C1 segment of cervical spinal cord (tissue), 14 donors: ENCODE results near the gene PSMD9.
A peak's percentile ranks its signal among the peaks of the same experiment; 100 is the strongest.
"Not testable (repeated sequence)": the region's sequence is repeated elsewhere in the genome, so short reads cannot be mapped to it uniquely, and the experiment has no call there.

Experiments
- DNase-seq, 14 donors: peaks; one replicate each; lab custom pipeline; 2025; lab: John Stamatoyannopoulos, UW

PSMD9 gene

DNA sequence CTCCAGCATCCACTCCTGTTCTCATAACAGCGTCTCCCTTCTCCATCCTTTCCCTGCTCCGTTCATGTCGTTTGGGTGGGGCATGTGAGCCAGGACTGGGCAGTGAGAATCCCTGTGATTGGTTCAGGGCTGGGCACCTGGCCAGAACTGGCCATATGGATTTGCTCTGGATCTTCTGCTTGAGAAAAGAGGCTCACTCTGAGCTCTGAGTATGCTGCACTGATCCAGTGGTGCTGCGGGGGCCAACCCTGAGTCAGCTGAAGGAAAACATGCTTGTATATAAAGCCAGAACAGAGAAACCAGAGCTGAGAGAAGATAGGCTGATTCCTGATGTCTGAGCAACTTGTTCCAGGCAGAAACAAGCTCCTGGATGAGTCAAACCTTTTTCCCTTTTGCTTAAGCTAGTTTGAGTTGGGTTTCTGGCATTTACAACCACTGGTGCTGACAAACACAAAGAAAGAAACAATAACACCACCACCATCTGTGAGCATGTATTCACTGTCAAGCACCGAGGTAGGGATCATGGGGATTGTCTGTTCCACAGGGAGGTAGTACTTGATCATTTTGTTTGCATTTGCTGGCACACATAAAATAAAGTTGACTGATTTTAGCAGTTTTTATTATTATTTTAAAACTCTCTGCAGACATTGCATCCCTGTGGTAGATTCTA, 15.9 kb upstream of the PSMD9 start:
- peak in 4 of 14 donors; percentile 10 to 84 (median 34) for DNase-seq

DNA sequence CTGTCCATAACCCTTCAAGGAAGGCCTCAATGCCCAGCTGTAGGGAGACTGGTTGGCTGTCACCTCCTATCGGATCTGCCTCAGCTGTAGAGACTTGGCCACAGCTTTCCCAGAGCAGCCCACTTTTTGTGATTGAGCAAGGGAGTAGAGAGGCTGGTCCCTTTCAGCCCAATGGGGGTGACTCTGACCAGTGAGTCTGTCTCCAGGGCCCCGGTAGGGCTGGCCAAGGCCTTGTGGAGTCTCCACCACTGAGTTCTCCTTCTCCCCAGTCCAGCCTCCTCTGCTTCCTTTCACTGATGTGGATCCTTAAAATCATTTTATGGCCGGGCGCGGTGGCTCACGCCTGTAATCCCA, 15.4 kb upstream of the PSMD9 start:
- DNase-seq, result no peak

DNA sequence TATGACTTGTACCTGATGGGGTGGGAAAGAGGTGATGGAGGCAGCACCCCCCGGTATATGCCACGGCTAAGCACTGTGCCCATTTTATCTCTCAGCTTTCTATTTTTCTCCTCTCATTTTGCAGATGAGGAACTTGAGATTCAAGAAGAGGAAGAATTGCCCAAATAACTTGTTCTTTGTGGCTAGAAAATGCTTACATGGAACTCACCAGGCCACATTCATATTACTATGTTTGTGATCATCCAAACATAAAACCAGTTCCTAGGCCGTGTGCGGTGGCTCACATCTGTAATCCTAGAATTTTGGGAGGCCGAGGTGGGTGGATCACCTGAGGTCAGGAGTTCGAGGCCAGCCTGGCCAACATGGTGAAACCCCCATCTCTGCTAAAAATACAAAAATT, 14.5 kb upstream of the PSMD9 start:
- no peak for DNase-seq

DNA sequence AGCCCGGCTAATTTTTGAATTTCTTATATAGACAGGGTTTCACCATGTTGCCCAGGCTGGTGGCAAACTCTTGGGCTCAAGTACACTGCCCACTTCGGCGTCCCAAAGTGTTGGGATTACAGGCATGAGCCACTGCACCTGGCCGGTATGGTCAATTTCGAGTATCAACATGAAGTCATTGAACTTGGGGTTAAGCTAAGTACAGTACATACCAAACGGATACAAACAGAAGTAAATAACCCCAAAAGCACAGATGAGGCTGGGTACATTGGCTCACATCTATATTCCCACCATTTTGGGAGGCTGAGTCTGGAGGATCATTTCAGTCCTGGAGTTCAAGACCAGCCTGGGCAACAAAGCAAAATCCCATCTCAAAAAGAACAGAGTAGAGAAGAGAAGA, 13.0 kb upstream of the PSMD9 start:
- no peak for DNase-seq

DNA sequence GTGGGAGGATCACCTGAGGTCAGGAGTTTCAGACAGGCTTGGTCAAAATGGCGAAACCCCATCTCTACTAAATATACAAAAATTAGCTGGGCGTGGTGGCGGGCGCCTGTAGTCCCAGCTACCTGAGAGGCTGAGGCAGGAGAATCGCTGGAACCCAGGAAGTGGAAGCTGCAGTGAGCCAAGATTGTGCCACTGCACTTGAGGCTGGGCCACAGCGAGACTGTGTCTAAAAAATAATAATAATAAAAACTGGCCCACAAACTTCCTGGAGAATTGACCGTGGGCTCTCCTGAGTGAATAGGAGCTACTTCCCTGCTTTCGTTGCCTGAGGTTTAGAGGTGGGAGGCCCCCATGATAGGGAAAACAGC, 12.5 kb upstream of the PSMD9 start:
- DNase-seq, result not testable (repeated sequence)

DNA sequence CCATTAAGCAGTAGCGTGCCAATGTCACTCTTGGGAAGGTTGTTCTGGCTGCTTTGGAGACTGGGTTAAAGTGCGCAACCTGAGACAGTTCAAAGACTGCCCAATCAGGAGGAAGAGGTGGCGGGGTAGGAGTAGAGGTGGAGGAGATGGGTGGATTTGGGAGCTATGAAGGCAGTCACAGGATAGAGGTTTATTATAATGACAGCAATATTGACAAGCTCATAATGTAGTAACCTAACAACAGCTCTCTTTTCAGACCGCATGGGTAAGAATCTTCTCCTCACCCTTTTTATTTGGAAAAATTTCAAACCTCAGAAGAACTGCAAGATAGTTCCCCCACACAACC, 5.3 kb upstream of the PSMD9 start:
- DNase-seq, result no peak

DNA sequence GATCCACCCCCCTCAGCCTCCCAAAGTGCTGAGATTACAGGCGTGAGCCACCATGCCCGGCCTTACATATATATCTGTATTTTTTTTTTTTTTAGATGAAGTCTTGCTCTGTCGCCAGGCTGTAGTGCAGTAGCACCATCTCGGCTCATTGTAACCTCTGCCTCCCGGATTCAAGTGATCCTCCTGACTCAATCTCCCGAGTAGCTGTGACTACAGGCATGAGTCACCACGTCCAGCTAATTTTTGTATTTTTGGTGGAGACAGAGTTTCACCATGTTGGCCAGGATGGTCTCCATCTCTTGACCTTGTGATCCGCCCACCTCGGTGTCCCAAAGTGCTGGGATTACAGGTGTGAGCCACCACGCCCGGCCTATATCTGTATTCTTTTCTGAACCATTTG, 3.5 kb upstream of the PSMD9 start:
- DNase-seq, result not testable (repeated sequence)

DNA sequence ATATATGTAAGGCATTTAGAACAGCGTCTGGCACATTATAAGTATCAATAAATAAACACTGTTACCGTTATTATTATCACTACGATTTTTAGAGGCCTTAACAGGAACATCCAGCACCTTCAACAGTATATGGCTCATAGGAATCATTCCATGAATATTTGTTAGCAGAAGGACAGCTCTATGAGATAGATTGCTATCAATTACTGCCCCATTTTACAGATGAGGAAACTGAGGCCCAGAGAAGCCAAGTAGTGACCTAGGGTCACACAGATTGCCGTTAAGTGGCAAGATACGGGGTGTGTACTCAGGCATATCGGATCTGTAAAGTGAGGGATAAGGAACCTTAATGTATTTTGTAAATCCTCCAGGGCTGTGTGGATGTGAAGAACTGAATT, 510 bp upstream of the PSMD9 start:
- no peak for DNase-seq

DNA sequence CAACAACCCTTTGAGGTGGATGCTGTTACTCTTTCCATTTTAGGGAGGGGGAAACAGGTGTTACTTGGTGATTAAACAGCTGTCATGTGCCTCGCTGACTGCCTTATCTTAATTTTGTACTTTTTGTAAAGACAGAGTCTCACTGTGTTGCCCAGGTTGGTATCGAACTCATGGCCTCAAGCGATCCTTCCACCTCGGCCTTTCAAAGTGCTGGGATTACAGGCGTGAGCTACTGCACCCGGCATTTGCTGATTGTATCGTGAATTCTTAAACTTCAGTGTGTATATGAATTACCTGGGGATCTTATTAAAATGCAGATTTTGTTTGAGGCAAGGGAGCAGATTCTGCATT, 659 bp downstream of the PSMD9 start:
- DNase-seq, result no peak

DNA sequence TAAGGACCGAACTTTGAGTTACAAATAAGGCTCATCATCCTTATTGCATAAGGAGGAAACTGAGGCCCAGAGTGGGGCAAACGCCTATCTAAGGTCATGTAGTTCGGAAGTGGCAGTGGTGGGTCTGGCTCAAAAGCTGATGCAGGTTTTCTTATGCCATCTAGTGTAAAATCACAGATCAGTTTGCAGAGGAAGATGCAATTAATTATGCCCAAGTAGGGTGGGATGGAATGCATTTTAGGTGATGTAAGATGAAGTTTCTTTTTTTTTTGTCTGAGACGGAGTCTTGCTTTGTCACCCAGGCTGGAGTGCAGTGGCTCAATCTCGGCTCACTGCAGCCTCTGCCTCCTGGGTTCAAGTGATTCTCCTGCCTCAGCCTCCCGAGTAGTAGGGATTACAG, 1.1 kb downstream of the PSMD9 start:
- not testable (repeated sequence) for DNase-seq

DNA sequence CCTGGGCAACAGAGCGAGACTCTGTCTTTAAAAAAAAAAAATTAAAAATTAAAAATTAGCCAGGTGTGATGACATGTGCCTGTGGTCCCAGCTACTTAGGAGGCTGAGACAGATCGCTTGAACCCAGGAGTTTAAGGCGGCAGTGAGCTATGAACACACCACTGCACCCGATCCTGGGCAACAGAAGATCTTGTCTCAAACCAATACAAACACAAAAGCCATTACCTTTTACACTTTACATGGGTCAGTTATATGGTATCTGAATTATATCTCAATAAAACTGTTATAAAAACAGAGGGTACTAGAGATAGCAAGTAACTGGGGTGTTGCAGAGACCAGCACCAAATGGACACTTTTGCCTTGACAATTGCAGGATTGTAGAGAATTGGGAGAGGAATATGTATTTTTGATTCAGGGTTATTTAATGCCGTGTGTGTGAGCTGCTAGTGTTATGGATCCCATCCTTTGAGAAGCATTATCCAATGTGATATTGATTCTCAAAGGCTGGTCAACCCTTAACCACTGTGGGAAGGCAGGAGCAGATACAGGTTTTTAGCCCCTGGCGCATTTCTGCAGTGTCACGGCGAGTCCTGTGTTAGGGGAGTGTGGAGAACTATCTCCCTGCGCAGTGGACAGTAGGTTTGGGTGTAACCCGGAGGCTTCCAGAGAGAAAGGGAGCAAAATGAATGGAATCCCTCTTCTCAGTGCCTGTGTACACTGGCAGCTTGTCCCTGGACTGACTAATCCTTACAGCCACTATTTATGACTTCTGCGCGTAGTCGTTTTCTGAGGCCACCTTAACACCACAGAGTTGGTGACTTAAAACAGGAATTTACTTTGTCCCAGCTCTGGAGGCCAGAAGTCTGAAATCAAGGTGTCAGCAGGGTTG, 4.3 kb downstream of the PSMD9 start:
- DNase-seq, result no peak

DNA sequence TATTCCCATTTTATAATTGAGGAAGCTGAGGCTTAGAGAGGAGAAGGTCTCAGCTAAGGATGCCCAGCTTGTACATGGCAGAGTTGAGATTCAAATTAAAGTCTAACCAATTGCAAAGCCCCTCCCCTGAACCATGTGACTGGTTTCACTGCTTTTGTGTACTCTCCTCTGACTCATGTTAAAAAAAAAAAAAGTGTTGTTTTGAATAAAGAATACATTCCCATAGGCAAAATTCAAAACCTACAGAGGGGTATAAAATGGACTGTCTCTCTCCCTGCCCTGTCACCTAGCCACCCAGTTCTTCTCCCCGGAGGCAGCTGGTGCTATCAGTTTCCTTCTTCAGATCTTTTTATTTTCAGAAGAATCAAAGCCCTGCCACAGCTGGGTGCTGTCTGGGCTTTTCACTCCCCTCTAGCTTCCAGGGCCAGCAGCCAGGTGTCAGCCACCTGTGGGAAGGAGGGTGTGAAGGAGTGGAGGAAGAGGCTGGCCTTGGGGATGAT, 5.4 kb downstream of the PSMD9 start:
- no peak for DNase-seq

DNA sequence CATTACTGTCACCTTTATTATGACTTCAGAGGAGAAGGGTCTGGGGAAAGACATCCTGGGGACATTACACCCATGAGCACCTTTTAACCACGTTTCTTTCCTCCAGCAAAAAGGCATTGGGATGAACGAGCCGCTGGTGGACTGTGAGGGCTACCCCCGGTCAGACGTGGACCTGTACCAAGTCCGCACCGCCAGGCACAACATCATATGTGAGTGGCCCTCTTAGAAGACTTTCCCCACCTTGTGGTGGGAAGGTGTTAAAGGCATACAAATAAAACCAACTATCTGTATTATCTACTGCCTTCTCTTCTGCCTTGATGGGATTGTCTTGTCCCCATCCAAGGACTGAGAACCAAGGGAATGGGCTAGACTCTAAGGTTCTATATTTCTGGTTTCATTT, 6.0 kb downstream of the PSMD9 start:
- peak in 1 of 14 donors; percentile 8 for DNase-seq

DNA sequence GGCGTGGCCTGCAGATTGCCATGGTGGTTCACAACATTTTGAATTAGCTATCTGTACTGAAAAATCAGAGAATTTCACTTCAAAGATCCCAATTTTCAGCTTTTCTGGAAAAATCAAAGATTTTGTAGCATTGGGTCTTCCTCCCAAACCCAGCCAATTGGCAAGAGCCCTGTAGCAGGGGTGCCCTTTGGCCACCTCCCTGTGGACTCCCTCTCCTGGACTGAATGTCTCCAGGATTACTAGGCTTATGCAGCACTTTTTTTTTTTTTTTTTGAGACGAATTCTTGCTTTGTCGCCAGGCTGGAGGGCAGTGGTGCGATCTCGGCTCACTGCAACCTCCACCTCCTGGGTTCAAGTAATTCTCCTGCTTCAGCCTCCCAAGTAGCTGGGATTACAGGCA, 9.7 kb downstream of the PSMD9 start:
- no peak for DNase-seq

DNA sequence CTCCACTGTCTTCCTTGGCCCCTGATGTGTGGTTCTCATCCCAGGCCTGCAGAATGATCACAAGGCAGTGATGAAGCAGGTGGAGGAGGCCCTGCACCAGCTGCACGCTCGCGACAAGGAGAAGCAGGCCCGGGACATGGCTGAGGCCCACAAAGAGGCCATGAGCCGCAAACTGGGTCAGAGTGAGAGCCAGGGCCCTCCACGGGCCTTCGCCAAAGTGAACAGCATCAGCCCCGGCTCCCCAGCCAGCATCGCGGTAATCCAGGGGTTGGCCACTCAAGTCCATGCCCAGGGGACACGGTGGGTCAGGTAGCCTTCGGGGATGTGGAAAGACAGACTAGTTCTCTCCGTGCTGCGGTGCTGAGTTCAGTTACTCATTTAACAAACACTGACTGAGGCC, 11.0 kb downstream of the PSMD9 start:
- no peak for DNase-seq

DNA sequence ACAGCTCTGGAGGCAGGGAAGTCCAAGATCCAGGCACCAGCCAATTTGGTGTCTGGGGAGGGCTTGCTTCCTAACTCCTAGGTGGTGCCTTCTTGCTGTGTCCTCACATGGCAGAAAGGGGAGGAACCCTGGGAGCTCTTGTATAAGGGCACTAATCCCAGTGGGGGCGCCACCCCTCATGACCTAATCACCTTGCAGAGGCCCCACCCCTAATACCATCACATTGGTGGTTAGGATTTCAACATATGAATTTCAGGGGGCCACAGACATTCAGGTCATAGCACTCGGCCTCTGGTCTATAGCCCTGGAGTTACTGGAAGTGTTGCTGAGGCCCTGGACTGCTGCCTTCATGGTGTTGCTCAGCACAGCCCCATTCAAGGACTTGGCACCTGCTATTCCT, 14.6 kb downstream of the PSMD9 start:
- peak in 1 of 14 donors; percentile 29 for DNase-seq

DNA sequence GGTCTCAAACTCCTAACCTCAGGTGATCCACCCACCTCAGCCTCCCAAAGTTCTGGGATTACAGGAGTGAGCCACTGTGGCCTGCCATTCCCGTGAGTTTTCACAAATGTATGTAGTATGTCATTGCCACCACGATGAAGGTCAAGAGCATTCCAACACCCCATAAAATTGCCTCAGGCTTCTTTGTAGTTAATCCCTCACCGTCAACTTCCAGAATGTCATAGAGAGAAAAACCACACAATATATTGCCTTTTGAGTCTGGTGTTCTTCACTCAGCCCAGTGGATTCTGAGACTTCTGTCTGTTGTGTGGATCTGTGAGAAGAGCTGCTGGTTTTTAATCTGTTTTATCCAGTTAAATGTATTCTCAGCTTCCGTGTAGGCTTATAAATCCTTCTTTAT, 17.2 kb downstream of the PSMD9 start:
- DNase-seq, result no peak

DNA sequence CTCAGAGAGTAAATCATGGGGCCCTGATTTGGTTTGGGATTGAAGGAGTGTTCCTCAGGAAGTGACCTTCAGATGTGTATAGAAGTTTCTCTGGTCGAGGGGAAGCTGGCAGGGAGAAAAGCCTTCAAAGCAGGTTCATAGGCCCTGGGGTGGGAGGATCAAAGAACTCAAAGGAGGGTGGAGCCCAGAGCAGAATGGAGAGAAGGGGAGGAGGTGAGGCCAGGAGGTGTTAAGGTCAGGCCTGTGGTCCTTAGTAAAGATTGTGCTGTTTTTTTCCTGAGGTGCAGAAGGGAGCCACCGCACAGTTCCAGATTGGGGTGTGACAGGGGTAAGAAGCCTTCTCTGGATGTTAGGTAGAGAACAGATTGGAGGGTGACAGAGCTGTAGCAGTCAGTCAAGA, 20.1 kb downstream of the PSMD9 start:
- no peak for DNase-seq

DNA sequence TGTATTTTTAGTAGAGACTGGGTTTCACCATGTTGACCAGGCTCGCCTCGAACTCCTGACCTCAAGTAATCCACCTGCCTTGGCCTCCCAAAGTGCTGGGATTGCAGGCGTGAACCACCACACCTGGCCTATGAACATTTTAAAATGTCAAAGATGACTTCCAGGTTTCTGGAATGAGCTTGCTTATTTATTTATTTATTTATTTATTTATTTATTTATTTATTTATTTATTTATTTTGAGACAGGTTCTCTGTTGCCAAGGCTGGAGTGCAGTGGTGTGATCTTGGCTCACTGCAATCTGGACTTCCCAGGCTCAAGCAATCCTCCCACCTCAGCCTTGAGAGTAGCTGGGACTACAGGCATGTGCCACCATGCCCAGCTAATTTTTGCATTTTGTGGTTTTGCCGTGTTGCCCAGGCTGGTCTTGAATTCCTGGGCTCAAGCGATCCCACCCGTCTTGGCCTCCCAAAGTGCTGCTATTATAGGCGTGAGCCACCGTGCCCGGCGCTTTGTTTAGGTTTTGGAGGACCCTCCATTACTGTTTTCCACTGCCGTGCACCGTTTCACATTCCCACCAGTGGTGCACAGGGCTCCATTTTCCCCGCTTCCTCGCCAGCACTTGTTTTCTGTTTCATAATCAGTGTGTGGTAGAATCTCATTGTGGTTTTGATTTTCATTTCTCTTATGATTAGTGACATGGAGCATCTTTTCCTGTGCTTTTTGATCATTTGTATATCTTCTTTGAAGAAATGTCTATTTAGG, 23.4 kb downstream of the PSMD9 start:
- no peak for DNase-seq

DNA sequence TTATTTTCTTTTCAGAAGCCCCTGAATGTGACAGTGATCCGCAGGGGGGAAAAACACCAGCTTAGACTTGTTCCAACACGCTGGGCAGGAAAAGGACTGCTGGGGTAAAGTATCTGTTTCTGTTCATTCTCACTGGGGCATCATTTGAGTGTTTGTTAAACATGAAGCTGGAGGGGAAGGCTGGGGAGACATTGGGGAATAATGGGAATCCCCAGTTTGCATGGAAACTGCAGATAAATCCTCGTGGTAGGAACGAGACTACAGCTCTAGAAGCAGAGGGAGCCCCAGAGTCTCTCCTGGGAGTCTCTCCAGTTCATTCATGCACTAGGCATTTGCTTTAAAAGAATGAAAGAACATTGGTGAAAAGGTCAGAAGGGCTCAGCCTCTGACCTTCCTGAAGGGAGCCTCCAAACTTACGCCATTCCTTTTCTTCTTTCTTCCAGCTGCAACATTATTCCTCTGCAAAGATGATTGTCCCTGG, 27.3 kb downstream of the PSMD9 start:
- no peak for DNase-seq

DNA sequence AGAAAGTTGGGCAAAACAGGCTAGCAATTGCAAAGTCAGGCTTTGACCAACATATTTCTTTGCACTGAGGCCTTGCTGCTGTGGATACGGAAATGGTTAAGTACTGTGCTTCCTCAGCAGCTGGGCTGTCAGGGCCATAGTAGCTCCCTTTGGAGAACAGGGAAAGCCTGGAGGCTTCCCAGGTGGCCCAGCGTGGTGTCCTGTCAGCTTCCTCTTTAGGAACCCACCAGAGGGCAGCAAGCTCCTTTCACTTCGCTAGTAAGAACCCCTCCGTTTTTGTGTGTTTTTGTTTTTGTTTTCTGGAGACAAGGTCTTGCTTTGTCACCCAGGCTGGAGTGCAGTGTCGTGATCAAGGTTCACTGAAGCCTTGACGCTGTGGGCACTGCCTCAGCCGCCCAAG, 28.1 kb downstream of the PSMD9 start:
- peak in 1 of 14 donors; percentile 10 for DNase-seq

DNA sequence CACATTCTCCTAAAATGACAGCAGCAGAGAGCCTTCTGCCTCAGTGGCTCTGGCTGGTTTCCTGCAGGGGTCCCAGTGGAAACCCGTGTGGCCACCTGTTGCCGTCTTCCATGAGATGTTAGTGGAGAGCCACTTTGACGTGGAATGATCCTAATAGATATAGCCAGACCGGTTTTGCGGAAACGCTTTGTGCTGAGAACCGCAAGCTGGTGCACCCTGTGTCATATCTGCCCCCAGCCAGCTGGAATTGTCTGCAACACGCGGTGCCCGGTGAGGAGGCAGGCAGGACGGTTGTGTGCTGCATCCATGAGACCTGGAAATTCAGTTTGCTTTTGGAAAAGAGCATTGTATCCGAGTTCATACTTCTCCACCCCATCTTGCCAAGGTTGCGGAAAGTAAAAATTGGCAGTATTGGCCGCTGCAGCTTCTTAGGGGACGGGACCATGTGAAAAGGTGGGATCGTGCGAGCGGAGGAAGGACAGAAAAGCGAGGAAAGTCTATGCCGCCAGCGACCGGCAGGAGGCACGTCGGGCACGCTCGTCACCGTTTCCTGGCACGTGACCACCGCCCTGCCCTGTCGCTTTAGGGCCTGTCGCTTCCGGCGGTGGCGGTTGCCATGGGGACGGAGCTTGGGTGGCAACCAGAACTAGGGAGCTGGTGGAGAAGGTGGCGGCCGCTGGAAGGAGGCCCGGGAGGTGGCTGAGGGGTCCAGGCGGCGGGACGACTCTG, 29.5 kb downstream of the PSMD9 start, which contains the start of gene CFAP251:
CFAP251 (plus strand) TSS at position 643 of the 729 bp plus-strand sequence. CDS start 2,714 bp downstream, outside the sequence.
- peak; percentile 11 to 84 (median 74) for DNase-seq
